WTC11 (cell line): ENCODE measurements around the gene TFDP1. TPM values are rescaled to one million over a fixed set of nuclear protein-coding genes. Genes with fewer than 3 reads are reported as not detected.
A peak's percentile ranks its signal among the peaks of the same experiment; 100 is the strongest.

Experiments used
- ATAC-seq: fragments of 200-7000 bp; cut with Tn5 transposase; 2 replicates; pipeline ENCODE4 v1.10.0; 2021; ENCODE audit warnings: mild to moderate bottlenecking, moderate library complexity
- CTCF ChIA-PET: fragments of 300-600 bp; sonication (Branson Sonifier 250); formaldehyde crosslinking; loops from one replicate; lab custom pipeline; 2021; ENCODE audit warnings: antibody characterized with exemption; lab: Charles Lee
- POLR2A ChIA-PET: fragments of 350-600 bp; sonication (Branson Sonifier 250); formaldehyde crosslinking; loops from one replicate; lab custom pipeline; 2021; ENCODE audit warnings: antibody characterized with exemption; lab: Charles Lee
- DNase-seq: peaks from one replicate; pipeline ENCODE4 v3.0.0; 2021; ENCODE audit warnings: low spot score
- H3K27ac Mint-ChIP-seq: 2 replicates; pipeline ENCODE4 v1.8.0; 2021; ENCODE audit warnings: mixed read lengths
- H3K27me3 Mint-ChIP-seq: 2 replicates; pipeline ENCODE4 v1.8.0; 2021; ENCODE audit warnings: low read depth, mild to moderate bottlenecking, moderate library complexity, mixed read lengths
- H3K36me3 Mint-ChIP-seq: 2 replicates; pipeline ENCODE4 v1.8.0; 2021; ENCODE audit warnings: mixed read lengths
- H3K4me1 Mint-ChIP-seq: 2 replicates; pipeline ENCODE4 v1.8.0; 2022; ENCODE audit warnings: mixed read lengths
- H3K4me3 Mint-ChIP-seq: 2 replicates; pipeline ENCODE4 v1.8.0; 2021; ENCODE audit warnings: mild to moderate bottlenecking, moderate library complexity, mixed read lengths
- H3K9me3 Mint-ChIP-seq: 2 replicates; pipeline ENCODE4 v1.8.0; 2021; ENCODE audit warnings: mixed read lengths
- ATF2 ChIP-seq: sonication (generic); formaldehyde crosslinking; IDR thresholded peaks from 2 replicates; pipeline ENCODE4 v1.8.1; 2022; ENCODE audit warnings: low read depth, missing genetic modification reagents, borderline replicate concordance
- CREM ChIP-seq: sonication (generic); formaldehyde crosslinking; IDR thresholded peaks from 2 replicates; pipeline ENCODE4 v1.8.1; 2022; ENCODE audit warnings: mild to moderate bottlenecking, missing genetic modification reagents, moderate library complexity
- EMX1 ChIP-seq: fragments of 250-450 bp; sonication (Bioruptor Pico); IDR thresholded peaks from 2 replicates; pipeline ENCODE4 v1.8.0; 2021; ENCODE audit warnings: mild to moderate bottlenecking
- ETV6 ChIP-seq: sonication (generic); formaldehyde crosslinking; IDR thresholded peaks from 2 replicates; pipeline ENCODE4 v1.8.1; 2022; ENCODE audit warnings: mild to moderate bottlenecking, missing genetic modification reagents
- FOXP1 ChIP-seq: sonication (generic); formaldehyde crosslinking; IDR thresholded peaks from 2 replicates; pipeline ENCODE4 v1.8.0; 2022; ENCODE audit warnings: missing genetic modification reagents, mild to moderate bottlenecking, moderate library complexity, borderline replicate concordance
- FOXP4 ChIP-seq: sonication (generic); formaldehyde crosslinking; IDR thresholded peaks from 2 replicates; pipeline ENCODE4 v1.8.0; 2022; ENCODE audit warnings: mild to moderate bottlenecking, missing genetic modification reagents
- MYBL2 ChIP-seq: sonication (generic); formaldehyde crosslinking; IDR thresholded peaks from 2 replicates; pipeline ENCODE4 v1.8.1; 2023; ENCODE audit warnings: mild to moderate bottlenecking, moderate library complexity, missing genetic modification reagents
- NR1H2 ChIP-seq: sonication (generic); formaldehyde crosslinking; IDR thresholded peaks from 2 replicates; pipeline ENCODE4 v1.9.0; 2021; ENCODE audit warnings: mild to moderate bottlenecking, moderate library complexity, missing genetic modification reagents
- NR3C1 ChIP-seq: sonication (generic); formaldehyde crosslinking; conservative IDR thresholded peaks from 2 replicates; pipeline ENCODE4 v1.8.1; 2023; ENCODE audit warnings: low read depth, mild to moderate bottlenecking, missing genetic modification reagents
- RELA ChIP-seq: sonication (generic); formaldehyde crosslinking; IDR thresholded peaks from 2 replicates; pipeline ENCODE4 v1.8.1; 2022; ENCODE audit warnings: missing genetic modification reagents, mild to moderate bottlenecking, borderline replicate concordance
- SOX15 ChIP-seq: fragments of 250-450 bp; sonication (Bioruptor Pico); IDR thresholded peaks from 2 replicates; pipeline ENCODE4 v1.9.0; 2021; ENCODE audit warnings: mild to moderate bottlenecking
- TEAD1 ChIP-seq: sonication (generic); formaldehyde crosslinking; IDR thresholded peaks from 2 replicates; pipeline ENCODE4 v1.8.0; 2022; ENCODE audit warnings: mild to moderate bottlenecking, missing genetic modification reagents
- USF2 ChIP-seq: sonication (generic); formaldehyde crosslinking; IDR thresholded peaks from 2 replicates; pipeline ENCODE4 v1.8.1; 2023; ENCODE audit warnings: mild to moderate bottlenecking, missing genetic modification reagents, moderate library complexity
- ZNF512 ChIP-seq: sonication (generic); formaldehyde crosslinking; IDR thresholded peaks from 2 replicates; pipeline ENCODE4 v1.8.1; 2022; ENCODE audit warnings: missing genetic modification reagents, borderline replicate concordance
- ZNF671 ChIP-seq: fragments of 250-450 bp; sonication (Bioruptor Pico); IDR thresholded peaks from 2 replicates; pipeline ENCODE4 v1.8.0; 2021; ENCODE audit warnings: mild to moderate bottlenecking
- total RNA-seq: library from RNA; stranded (reverse); gene quantifications from 3 replicates; pipeline ENCODE4 v1.2.3, GENCODE V29; 2021

Gene TFDP1
- total RNA-seq, 1 experiment from 2014 or later: 61.2 TPM

GRCh38 chr13:113553511-113554332, 30.8 kb upstream of the TFDP1 start (continued):
- TF ChIP-seq FOXP4 (no peak), MYBL2 (CRISPR knock-in tag) (no peak), CREM (CRISPR knock-in tag) (no peak), NR1H2 (CRISPR knock-in tag) (no peak), RELA (CRISPR knock-in tag) (no peak), ETV6 (CRISPR knock-in tag) (no peak), ZNF671 (no peak), ATF2 (CRISPR knock-in tag) (no peak), NR3C1 (CRISPR knock-in tag) (no peak), USF2 (CRISPR knock-in tag) (no peak), TEAD1 (no peak), FOXP1 (CRISPR knock-in tag) (no peak)

- Mint-ChIP-seq H3K27ac (no peak overlapping the region; the same call in 1 of the 2 replicates), H3K27me3 (no peaks in the 10 kb centered on the region), H3K4me1 (peaks cover 10% of the 10 kb centered on the region), H3K9me3 (no peaks in the 10 kb centered on the region), H3K36me3 (no peaks in the 10 kb centered on the region; the same call in 1 of the 2 replicates), H3K4me3 (no peak overlapping the region)
- no peak for ATAC-seq
- CTCF ChIA-PET: interaction anchor here (1.1 to 1.6 kb wide), 2 partner anchors 8 to 161 kb away, joined by 4 to 6 read pairs; no protein-coding TSS in a partner anchor
- DNase-seq: no peak
- POLR2A ChIA-PET: no interaction called here
- TF ChIP-seq EMX1 (no peak), FOXP1 (CRISPR knock-in tag) (no peak), ZNF512 (CRISPR knock-in tag) (no peak)
Measured at GRCh38 chr13:113554333-113554700, 30.2 kb upstream of the TFDP1 start.

GRCh38 chr13:113555141-113555540, 29.4 kb upstream of the TFDP1 start:
- Mint-ChIP-seq H3K4me3 (no peak overlapping the region), H3K9me3 (no peaks in the 10 kb centered on the region), H3K27me3 (no peaks in the 10 kb centered on the region), H3K27ac (0 out of 2 replicates have a peak overlapping the region, but pooled peaks have one; percentile 32), H3K4me1 (peaks cover 10% of the 10 kb centered on the region), H3K36me3 (no peaks in the 10 kb centered on the region; the same call in 1 of the 2 replicates)
- ChIA-PET CTCF (interaction anchor here (0.6 to 1.4 kb wide), 3 partner anchors 36 to 533 kb away, joined by 3 to 4 read pairs (median 3); no protein-coding TSS in a partner anchor), POLR2A (no interaction called here)
- no peak for TF ChIP-seq SOX15
- ATAC-seq (no peak), DNase-seq (no peak)
